HG03354 (cell line): ENCODE measurements around the gene MAPKAP1.

ENCODE experiments used
- ATAC-seq: cut with Tn5 transposase; IDR thresholded peaks from one replicate; pipeline ENCODE4 v1.9.1; 2021; ENCODE audit warnings: mild to moderate bottlenecking; ENCODE audit not compliant: unreplicated experiment, poor library complexity, severe bottlenecking

MAPKAP1 gene

DNA sequence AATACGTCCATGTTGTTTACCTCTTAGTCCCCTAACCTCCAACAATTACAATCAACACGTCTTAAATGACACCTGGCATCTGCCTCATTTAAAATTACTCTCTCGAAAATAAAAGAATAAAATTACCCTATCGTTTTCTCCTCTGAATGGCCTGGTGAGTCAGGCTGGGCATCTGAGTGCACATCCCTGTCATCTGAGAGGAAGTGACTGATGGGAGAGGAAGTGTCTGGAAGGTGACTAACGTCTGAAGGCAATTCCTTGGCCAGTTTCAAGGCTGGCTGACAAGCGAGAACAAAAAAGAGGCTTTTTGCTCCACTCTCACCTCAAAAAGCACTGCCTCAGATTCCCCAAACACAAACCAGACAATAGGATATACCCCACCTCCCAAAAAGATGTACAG lies 57.7 kb downstream of the MAPKAP1 start:
- no peak for ATAC-seq

DNA sequence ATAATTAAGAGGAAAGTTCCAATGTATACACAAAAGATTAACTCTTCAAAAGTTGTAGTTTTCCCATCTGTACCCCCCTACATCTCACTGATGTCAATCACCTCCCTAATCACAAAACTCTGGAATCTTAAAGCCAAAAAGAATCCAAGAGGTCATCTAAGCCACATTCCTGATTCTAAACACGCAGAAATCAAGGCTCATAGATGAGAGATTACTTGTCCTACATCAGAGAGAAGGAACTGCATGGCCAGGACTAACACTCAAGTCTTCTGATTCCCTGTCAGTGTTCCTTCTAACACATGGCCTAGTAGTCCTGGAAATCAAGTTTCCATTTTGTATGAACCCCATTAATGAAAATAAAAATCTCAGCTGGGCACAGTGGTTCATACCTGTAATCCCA lies 58.7 kb downstream of the MAPKAP1 start:
- ATAC-seq, result no peak

- ATAC-seq, result no peak
Observed at GRCh38 chr9:125646621-125647100, 60.3 kb downstream of the MAPKAP1 start.

DNA sequence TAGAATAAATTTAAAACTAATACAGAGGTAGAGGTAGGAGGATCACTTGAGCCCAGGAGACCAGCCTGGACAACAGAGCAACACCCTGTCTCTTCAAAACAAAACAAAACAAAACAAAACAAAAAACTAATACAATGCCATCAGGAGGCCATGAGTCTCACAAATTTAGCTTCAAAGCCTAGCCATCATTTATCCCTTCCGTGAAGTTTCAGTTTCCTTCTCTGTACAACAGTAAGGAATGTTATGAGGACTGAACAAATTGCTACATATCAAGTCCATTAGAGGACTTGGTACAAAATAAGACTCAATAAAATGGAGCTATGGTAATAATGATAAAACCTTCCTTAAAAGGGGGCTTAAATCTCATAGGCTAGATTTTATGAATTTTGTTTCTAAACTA lies 60.8 kb downstream of the MAPKAP1 start:
- no peak for ATAC-seq

GRCh38 chr9:125644819-125645507 lies 62.0 kb downstream of the MAPKAP1 start:
- ATAC-seq, result no peak

DNA sequence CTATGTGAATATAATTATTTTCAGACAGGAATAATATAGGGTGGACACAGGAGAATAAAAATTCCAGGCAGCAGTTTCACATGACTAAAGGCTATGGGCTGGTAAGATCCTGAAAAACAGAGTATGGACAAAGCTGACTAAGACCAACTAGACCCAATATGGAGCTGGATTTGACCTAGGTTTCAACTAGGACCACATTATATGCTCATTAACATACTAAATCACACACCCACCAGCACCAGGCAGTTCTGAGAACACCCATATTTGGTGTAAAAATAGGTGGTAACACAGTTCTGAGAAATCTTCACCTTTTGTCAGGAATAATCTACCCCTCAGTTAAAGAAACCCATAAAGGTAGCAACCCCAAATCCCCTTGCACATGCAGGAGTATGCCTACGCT lies 64.7 kb downstream of the MAPKAP1 start:
- no peak for ATAC-seq

DNA sequence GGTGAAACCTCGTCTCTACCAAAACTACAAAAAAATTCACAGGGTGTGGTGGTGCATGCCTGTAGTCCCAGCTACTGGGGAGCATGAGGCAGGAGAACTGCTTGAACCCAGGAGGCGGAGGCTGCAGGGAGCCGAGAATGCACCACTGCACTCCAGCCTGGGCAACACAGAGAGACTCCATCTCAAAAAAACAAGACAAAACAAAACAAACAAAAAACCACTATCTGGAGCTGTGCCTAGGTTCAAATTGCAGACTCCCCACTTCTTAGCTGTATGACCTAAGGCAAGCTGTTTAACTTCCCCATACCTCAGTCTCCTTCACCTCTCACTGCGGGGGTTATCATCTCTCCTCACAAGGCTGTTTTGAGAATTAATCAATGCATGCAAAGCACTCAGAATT lies 68.0 kb downstream of the MAPKAP1 start:
- no peak for ATAC-seq

DNA sequence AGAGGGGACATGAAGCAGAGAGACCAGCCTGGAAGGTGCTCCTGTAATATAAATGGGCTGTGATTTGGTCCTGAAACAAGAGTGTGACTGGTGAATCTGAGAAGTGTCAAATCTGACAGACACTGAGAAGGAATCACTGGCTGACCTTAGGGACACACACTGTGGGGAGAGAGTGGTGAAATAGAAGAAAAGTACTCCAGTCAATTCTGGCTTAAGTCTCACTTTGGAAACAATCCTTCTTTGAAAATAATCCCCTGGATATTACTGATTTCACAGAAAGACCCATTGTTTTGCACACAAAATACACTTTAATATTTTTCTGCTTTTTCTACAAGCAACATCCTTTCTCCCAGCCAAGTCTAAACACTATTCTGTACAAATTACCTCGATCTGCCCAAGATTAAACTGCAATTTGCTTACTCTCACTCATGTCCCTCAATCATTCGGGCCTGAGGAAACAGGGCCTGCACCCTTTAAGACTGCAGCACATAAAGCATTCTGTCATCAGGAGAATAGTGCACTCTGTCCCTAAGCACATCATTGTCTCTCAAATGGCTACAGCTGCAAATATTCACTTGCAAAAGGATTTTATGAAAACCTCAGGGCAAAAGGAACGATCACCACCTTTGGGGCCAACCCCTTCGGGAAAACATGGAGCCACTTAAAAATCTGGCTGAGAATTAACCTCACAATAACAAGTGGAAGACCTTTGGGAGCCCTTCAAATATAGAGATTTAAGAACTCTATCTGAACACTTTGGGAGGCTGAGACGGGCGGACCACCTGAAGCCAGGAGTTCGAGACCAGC lies 68.6 kb downstream of the MAPKAP1 start:
- no peak for ATAC-seq

DNA sequence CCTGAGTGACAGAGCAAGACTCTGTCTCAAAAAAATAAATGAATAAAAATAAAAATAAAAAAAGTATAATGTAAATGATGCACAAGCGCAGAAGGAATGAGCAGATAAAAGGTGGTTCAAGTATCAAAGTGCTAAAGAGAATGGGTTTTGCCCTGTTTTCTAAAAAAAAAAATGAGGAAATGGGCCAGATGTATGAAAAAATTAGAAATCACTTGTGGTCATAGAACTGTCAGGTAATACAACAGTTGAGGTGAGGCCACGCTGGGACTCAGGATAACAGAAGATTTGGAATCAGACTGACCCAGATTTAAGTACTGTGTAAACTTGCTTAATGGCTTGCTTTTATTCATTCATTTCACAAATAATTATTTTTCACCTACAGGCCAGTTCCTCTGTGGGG lies 69.8 kb downstream of the MAPKAP1 start:
- no peak for ATAC-seq

DNA sequence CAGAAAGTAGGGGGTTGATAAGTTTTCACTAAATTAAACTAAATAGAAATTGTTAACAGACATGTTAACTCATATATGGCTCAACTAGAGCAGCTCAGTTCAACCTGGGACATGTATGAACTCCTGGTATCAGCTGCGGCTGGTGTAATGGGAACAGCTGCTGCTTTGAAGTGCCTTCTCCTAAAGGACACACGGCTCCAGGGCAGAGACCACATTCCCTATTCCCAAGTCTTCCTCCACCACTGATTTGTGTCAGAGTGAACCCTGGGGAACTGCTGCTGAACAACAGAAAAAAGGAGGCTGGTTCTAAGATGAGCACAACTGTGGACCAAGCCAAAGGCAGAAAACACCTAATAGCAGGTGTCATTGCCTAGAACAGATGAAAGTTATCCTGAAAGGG lies 71.1 kb downstream of the MAPKAP1 start:
- ATAC-seq, result no peak

GRCh38 chr9:125634040-125634717 lies 72.8 kb downstream of the MAPKAP1 start:
- no peak for ATAC-seq

DNA sequence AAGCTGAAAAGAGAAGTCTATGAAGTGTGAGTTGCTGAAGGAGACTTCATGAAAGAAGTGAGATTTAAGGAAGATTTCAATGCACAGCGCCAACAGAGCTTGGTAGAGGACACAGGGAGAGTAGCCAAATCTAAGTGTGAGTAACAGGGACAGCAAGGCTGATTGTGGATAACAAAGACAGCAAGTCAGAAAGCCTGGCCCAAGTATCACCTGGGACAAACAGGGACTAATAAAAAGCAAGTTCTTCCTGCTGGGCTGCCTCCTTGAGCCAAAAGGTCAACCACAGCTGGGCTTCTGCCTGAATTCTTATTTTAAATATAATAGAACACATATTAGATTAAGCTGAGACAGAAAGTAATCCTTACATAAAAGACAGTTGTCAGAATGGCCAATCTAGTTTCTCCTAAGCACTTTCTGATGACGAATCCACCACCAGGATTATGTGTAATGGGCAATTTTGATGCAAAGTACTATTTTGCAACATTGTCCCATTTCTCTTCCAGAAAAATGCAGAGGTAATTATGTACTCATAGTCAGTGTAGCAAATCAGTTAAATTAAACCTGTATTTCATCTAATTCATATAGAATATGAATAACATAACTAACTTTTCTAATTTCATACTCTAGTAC lies 73.8 kb downstream of the MAPKAP1 start:
- no peak for ATAC-seq

DNA sequence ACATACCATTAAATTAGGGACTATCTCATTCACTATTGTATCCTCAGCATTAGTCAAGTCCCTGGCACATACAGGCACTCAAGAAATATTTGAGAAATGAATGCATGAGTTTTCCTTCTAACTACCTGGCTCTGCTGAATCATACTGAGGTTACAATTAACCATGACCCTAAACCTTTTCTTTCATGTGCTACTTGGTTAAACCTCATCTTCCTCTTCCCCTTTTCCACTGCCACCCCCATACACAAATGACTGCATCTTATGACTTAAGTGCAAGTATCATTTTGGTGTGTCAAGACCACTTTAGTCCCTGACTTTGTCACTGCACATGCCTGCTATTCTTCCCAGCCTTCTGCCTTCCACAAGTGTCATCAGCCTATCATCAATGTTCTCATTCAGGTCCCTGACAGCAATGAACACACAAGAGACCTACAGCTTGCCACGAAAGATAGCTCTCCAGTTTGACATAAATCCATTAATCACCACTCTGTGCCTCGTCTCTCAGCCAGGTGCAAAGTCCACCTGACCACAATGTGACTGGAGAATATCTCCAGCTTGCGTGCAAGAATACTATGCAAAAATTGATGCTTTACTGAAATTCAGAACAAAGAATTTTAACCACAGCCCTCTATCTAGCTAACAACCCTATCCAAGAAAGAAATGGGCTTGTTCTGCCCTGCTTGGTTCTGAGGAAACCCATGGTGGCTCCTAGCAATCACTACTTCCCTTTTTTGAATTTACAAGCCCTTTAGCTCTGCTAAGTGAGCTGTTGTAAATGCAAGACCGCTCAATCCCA lies 74.5 kb downstream of the MAPKAP1 start:
- ATAC-seq, result peak; percentile 66

- ATAC-seq, result peak; percentile 26
Observed at GRCh38 chr9:125631391-125632085, 75.5 kb downstream of the MAPKAP1 start.

GRCh38 chr9:125630436-125630835 lies 76.6 kb downstream of the MAPKAP1 start:
- no peak for ATAC-seq

DNA sequence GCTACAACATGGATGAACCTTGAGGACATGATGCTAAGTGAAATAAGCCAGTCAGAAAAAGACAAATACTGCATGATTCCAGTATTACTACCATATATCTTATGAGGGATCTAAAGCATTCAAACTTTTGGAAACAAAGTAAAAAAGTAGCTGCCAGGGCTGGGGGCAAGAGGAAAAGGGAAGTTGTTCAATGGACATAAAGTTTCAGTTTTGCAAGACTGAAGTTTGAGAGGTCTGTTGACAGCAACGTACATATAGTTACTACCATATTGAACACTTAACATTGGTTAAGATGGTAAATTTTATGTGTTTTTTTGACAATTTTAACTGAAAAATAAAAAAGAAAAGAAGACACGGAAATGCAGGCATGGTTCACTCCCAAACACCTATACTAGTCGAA lies 77.6 kb downstream of the MAPKAP1 start:
- no peak for ATAC-seq

- no peak for ATAC-seq
Observed at GRCh38 chr9:125626187-125626586, 80.8 kb downstream of the MAPKAP1 start.

DNA sequence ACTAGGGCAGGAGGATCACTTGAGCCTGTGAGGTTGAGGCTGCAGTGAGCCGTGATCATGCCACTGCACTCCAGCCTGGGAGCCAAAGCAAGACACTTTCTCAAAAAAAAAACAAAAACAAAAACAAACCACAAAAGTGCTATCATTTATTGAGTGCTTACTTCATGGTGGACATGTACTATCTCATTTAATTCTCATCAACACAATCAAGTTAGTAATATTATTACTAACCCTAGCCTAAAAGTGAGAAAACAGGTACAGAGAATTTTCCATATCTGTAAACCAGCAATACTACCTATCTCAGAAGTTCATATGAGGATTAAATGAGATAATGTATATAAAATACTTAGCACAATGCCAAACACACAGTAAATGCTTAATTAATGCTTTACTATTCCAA lies 85.8 kb downstream of the MAPKAP1 start:
- no peak for ATAC-seq

DNA sequence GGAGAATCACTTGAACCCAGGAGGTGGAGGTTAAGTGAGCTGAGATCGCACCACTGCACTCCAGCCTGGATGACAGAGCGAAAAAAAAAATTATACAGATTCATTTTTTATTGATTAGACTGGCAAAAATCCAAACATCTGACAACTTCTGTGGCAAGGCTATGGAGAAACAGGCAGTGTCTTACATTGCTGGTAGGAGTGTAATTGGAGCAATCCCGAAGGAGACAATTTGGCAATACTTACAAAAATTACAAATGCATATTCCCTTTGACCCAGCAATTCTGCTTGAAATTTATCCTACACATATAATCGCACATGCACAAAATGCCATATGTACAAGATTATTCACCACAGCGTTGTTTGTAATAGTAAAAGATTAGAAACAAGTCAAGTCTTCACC lies 86.8 kb downstream of the MAPKAP1 start:
- no peak for ATAC-seq
